Calu3 (cell line): ENCODE data around the gene ADCYAP1R1. TPM values are rescaled to one million over a fixed set of nuclear protein-coding genes. Genes with fewer than 3 reads are reported as not detected.

Source experiments
- BruUV-seq: library from RNA; stranded (reverse); fragments of 400-500 nt; replicated peaks from 2 replicates; lab custom pipeline; 2021; lab: Mats Ljungman, UMichigan
- CTCF ChIA-PET: fragments of 300-600 bp; sonication (Branson Sonifier 250); formaldehyde crosslinking; loops from one replicate; lab custom pipeline; 2022; ENCODE audit warnings: antibody characterized with exemption; lab: Charles Lee
- DNase-seq: peaks from one replicate; pipeline ENCODE4 v3.0.0; 2022
- H3K27ac Mint-ChIP-seq: one replicate; pipeline ENCODE4 v1.8.0; 2022; ENCODE audit warnings: mixed read lengths; ENCODE audit not compliant: unreplicated experiment
- H3K27me3 Mint-ChIP-seq: one replicate; pipeline ENCODE4 v1.8.0; 2022; ENCODE audit warnings: mixed read lengths; ENCODE audit not compliant: unreplicated experiment
- H3K36me3 Mint-ChIP-seq: one replicate; pipeline ENCODE4 v1.8.0; 2022; ENCODE audit warnings: mild to moderate bottlenecking, moderate library complexity, mixed read lengths; ENCODE audit not compliant: insufficient read depth, unreplicated experiment
- H3K4me1 Mint-ChIP-seq: one replicate; pipeline ENCODE4 v1.8.0; 2022; ENCODE audit warnings: mild to moderate bottlenecking, low read depth, mixed read lengths; ENCODE audit not compliant: unreplicated experiment
- H3K4me3 Mint-ChIP-seq: one replicate; pipeline ENCODE4 v1.8.0; 2022; ENCODE audit warnings: mild to moderate bottlenecking, low read depth, moderate library complexity, mixed read lengths; ENCODE audit not compliant: unreplicated experiment
- H3K9me3 Mint-ChIP-seq: one replicate; pipeline ENCODE4 v1.8.0; 2022; ENCODE audit warnings: low read depth, mixed read lengths; ENCODE audit not compliant: unreplicated experiment
- intact Hi-C: fragments of 100-400 bp; cut with micrococcal nuclease; formaldehyde crosslinking; loops from one replicate; pipeline ENCODE4 v1.10.0; 2022; ENCODE audit not compliant: unreplicated experiment
- total RNA-seq: library from RNA; stranded (reverse); gene quantifications from 2 replicates; pipeline ENCODE4 v1.2.3, GENCODE V29; 2022
- TF ChIP-seq, protein P1 (sequence below): fragments of 200-600 bp; IDR thresholded peaks from one replicate; pipeline ENCODE4 v1.8.0; 2022; ENCODE audit warnings: antibody characterized with exemption; ENCODE audit not compliant: unreplicated experiment

Gene ADCYAP1R1
- total RNA-seq, 1 experiment from 2014 or later: not detected

DNA sequence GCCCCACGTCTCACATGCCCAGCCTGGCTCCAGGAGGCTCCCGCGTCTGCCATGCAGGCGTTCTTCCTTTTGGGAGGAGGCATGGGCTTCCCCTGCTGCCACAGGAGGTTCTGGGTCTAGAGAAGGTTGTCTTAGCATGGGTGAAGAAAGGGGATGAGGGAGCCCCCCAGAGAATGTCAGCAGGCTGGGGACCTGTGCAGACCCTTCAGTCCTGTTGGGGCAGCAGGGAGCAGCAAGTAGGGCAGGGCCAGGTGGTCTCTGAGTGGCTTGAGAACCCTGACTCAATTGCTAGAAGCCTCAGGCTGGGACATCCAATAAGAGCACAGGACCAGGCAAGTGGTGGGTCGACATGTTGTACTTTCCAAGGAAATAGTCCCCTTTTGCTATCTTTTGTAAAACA, 34.4 kb upstream of the ADCYAP1R1 start:
- CTCF ChIA-PET: no interaction called here
- no peaks in the 10 kb centered on the region for H3K9me3 Mint-ChIP-seq
- H3K4me1 Mint-ChIP-seq: no peaks in the 10 kb centered on the region
- no peak overlapping the region for H3K4me3 Mint-ChIP-seq
- peaks cover 96% of the 10 kb centered on the region for H3K27me3 Mint-ChIP-seq
- intact Hi-C loops: no loop called here
- BruUV-seq: no TSS peak
- no peak overlapping the region for H3K27ac Mint-ChIP-seq
- TF ChIP-seq, protein P1, sequence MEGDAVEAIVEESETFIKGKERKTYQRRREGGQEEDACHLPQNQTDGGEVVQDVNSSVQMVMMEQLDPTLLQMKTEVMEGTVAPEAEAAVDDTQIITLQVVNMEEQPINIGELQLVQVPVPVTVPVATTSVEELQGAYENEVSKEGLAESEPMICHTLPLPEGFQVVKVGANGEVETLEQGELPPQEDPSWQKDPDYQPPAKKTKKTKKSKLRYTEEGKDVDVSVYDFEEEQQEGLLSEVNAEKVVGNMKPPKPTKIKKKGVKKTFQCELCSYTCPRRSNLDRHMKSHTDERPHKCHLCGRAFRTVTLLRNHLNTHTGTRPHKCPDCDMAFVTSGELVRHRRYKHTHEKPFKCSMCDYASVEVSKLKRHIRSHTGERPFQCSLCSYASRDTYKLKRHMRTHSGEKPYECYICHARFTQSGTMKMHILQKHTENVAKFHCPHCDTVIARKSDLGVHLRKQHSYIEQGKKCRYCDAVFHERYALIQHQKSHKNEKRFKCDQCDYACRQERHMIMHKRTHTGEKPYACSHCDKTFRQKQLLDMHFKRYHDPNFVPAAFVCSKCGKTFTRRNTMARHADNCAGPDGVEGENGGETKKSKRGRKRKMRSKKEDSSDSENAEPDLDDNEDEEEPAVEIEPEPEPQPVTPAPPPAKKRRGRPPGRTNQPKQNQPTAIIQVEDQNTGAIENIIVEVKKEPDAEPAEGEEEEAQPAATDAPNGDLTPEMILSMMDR: no peak
- DNase-seq: no peak
- no peaks in the 10 kb centered on the region for H3K36me3 Mint-ChIP-seq

DNA sequence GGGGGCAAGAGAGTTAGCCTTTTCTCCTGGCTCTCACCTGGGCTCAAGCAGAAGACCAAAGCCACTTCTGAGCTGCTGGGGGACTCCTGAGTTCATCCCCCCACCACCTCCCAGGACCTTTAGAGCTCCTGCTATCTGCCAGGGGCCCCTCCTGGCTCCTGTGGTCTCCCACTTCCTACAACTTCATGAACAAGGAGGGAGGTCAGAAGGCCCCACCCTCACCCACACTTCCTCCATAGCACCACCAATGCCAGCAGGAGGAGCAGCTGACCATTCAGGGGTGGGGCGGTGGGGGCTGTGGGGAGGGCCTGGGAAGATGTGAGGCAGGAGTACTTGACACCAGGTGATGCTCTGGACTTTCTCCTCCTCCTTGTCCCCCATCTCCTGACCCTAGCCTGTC, 32.6 kb upstream of the ADCYAP1R1 start:
- H3K9me3 Mint-ChIP-seq: no peaks in the 10 kb centered on the region
- DNase-seq: no peak
- intact Hi-C loops: no loop called here
- no peak overlapping the region for H3K27ac Mint-ChIP-seq
- CTCF ChIA-PET: interaction anchor here (0.7 to 1.1 kb wide), 2 partner anchors 36 to 1398 kb away, joined by 3 read pairs; no protein-coding TSS in a partner anchor
- H3K36me3 Mint-ChIP-seq: no peaks in the 10 kb centered on the region
- no TSS peak for BruUV-seq
- peaks cover 96% of the 10 kb centered on the region for H3K27me3 Mint-ChIP-seq
- no peaks in the 10 kb centered on the region for H3K4me1 Mint-ChIP-seq
- TF ChIP-seq, protein P1: no peak
- no peak overlapping the region for H3K4me3 Mint-ChIP-seq

DNA sequence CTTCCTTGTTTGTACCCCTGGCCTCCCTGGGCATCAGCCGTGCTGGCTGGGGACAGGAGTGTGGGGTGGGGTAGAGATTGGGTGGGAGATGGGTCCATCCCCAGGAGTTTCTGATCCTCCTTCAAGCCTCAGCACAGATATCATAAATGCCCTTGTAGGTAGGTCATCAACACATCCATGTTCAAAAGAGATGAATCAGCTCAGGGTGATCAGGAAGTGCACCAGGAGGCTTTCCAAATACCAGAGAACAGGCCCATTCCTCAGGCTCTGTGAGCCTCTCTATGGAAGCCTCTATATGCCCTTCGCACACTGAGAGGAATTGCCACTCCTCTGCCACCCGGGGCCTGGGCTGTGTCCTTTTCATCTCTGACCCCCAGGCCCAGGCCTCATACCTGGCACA, 31.9 kb upstream of the ADCYAP1R1 start:
- Mint-ChIP-seq H3K27me3 (peaks cover 96% of the 10 kb centered on the region), H3K4me1 (no peaks in the 10 kb centered on the region), H3K4me3 (no peak overlapping the region), H3K27ac (no peak overlapping the region), H3K9me3 (no peaks in the 10 kb centered on the region), H3K36me3 (no peaks in the 10 kb centered on the region)
- DNase-seq: no peak
- BruUV-seq: no TSS peak
- TF ChIP-seq, protein P1: no peak
- intact Hi-C loops: no loop called here
- CTCF ChIA-PET: interaction anchor here (0.8 to 1.1 kb wide), 2 partner anchors 36 to 341 kb away, joined by 3 read pairs; no protein-coding TSS in a partner anchor

DNA sequence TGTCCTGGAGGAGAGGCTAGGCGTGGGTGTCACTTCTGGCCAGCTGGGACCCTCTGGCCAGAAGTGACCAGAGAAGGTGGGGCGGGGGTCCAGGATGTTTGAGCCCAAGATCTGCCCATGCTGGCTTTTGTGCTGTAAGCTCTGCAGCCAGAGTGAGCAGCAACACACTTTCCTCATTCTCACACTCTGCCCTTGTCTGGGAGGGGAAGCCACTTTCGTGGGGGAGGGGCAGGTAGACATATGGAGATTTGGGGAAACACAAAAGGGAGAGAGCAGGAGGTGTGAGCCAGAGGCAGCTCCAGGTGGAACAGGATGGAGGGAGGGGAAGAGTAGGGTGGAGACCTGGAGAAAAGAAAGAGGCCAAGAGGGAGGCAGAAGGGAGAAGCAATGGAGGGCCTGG, 31.5 kb upstream of the ADCYAP1R1 start:
- CTCF ChIA-PET: interaction anchor here (0.8 to 1.1 kb wide), 2 partner anchors 35 to 341 kb away, joined by 3 read pairs; no protein-coding TSS in a partner anchor
- TF ChIP-seq, protein P1: no peak
- intact Hi-C loops: no loop called here
- BruUV-seq: no TSS peak
- Mint-ChIP-seq H3K4me3 (no peak overlapping the region), H3K9me3 (no peaks in the 10 kb centered on the region), H3K36me3 (no peaks in the 10 kb centered on the region), H3K27ac (no peak overlapping the region), H3K27me3 (peaks cover 96% of the 10 kb centered on the region), H3K4me1 (no peaks in the 10 kb centered on the region)
- DNase-seq: no peak
